CD4-positive, alpha-beta T cell treated with Interleukin-15 for 1 hour (primary cell): ENCODE data around the gene ACOT7.

ENCODE experiments used
- DNase-seq: peaks from one replicate; pipeline ENCODE4 v3.0.0-alpha.2; 2020

ACOT7 gene

GRCh38 chr1:6359216-6360116 lies 34.1 kb downstream of the ACOT7 start:
- peak; percentile 51 for DNase-seq

- peak; percentile 64 for DNase-seq
These were observed 34.8 kb downstream of the ACOT7 start for GRCh38 chr1:6358757-6359201.

GRCh38 chr1:6358144-6358624 lies 35.4 kb downstream of the ACOT7 start:
- DNase-seq: no peak

GRCh38 chr1:6357243-6357936 lies 36.2 kb downstream of the ACOT7 start:
- DNase-seq: no peak

GRCh38 chr1:6355621-6356020 lies 37.9 kb downstream of the ACOT7 start:
- DNase-seq: no peak

GRCh38 chr1:6354659-6355317 lies 38.8 kb downstream of the ACOT7 start:
- DNase-seq: no peak

GRCh38 chr1:6353955-6354658 lies 39.5 kb downstream of the ACOT7 start:
- DNase-seq: no peak

GRCh38 chr1:6353619-6353954 lies 40.0 kb downstream of the ACOT7 start:
- DNase-seq: no peak

GRCh38 chr1:6352138-6352563 lies 41.4 kb downstream of the ACOT7 start:
- DNase-seq: no peak

GRCh38 chr1:6351480-6352137 lies 42.0 kb downstream of the ACOT7 start:
- no peak for DNase-seq

GRCh38 chr1:6350416-6351088 lies 43.0 kb downstream of the ACOT7 start:
- DNase-seq: no peak

- DNase-seq: no peak
These were observed 44.2 kb downstream of the ACOT7 start for GRCh38 chr1:6349254-6349943.

GRCh38 chr1:6348511-6349191 lies 44.9 kb downstream of the ACOT7 start:
- peak; percentile 55 for DNase-seq

- DNase-seq: peak; percentile 57
These were observed 45.7 kb downstream of the ACOT7 start for GRCh38 chr1:6347641-6348487.

GRCh38 chr1:6345460-6345859 lies 48.1 kb downstream of the ACOT7 start:
- no peak for DNase-seq

- no peak for DNase-seq
These were observed 48.6 kb downstream of the ACOT7 start for GRCh38 chr1:6345009-6345408.

- peak; percentile 47 for DNase-seq
These were observed 49.8 kb downstream of the ACOT7 start for GRCh38 chr1:6343506-6344405.

GRCh38 chr1:6342056-6342455 lies 51.5 kb downstream of the ACOT7 start:
- no peak for DNase-seq
